SK-N-SH (cell line): ENCODE data around the gene GTSF1L. TPM values are rescaled to one million over a fixed set of nuclear protein-coding genes. Genes with fewer than 3 reads are reported as not detected.

Experiments
- CTCF ChIA-PET: fragments of 300-600, 350-600 bp; formaldehyde crosslinking; extraction: SDS; loops from one replicate; lab custom pipeline; 2021; lab: Yijun Ruan, JAX
- POLR2A ChIA-PET: fragments of 350-600 bp; sonication (Branson Sonifier 250); formaldehyde crosslinking; extraction: SDS; loops from one replicate; lab custom pipeline; 2020; ENCODE audit warnings: antibody characterized with exemption, inconsistent platforms; lab: Yijun Ruan, JAX
- DNase-seq: peaks from one replicate; pipeline ENCODE4 v3.0.0; 2012
- H2AFZ ChIP-seq: fragments of 200-600 bp; sonication (generic); 2 replicates; pipeline ENCODE4 v1.8.1; 2016; ENCODE audit warnings: antibody characterized with exemption, mild to moderate bottlenecking, low read depth
- H3F3A ChIP-seq: fragments of 200-600 bp; sonication (generic); replicated peaks from 2 replicates; pipeline ENCODE3; 2016; ENCODE audit warnings: antibody characterized with exemption, mild to moderate bottlenecking; ENCODE audit not compliant: insufficient read depth
- H3K27ac ChIP-seq, 2 experiments: fragments of 200-500 bp in 1 of 2; fragments of 200-600 bp in 1 of 2; sonication (Bioruptor generic) in 1 of 2; sonication (generic), shearing (Covaris generic) in 1 of 2; 2 replicates each; pipeline versions ENCODE4 v1.5.1 to v1.6.1; 2014 to 2016; ENCODE audit warnings: low read depth in 2 of 2, inconsistent platforms in 1 of 2, low read length in 1 of 2, mild to moderate bottlenecking in 1 of 2, mixed read lengths in 1 of 2
- H3K27me3 ChIP-seq: fragments of 200-600 bp; sonication (generic), shearing (Covaris generic); 2 replicates; pipeline ENCODE4 v1.6.1; 2016; ENCODE audit warnings: mixed run types; ENCODE audit not compliant: insufficient read depth
- H3K36me3 ChIP-seq, 2 experiments: fragments of 200-500 bp in 1 of 2; fragments of 200-600 bp in 1 of 2; sonication (Bioruptor generic) in 1 of 2; sonication (generic) in 1 of 2; replicated peaks in 1 of 2; 2 replicates each; pipeline versions ENCODE3 to v1.5.1; 2014 to 2016; ENCODE audit warnings: low read length in 1 of 2, mild to moderate bottlenecking in 1 of 2; ENCODE audit not compliant: insufficient read depth in 2 of 2, control insufficient read depth in 1 of 2
- H3K4me1 ChIP-seq, 2 experiments: fragments of 200-500 bp in 1 of 2; fragments of 200-600 bp in 1 of 2; sonication (Bioruptor generic) in 1 of 2; sonication (generic), shearing (Covaris generic) in 1 of 2; 2 replicates each; pipeline versions ENCODE4 v1.5.1 to v1.6.1; 2014 to 2016; ENCODE audit warnings: low read depth in 1 of 2, low read length in 1 of 2, mixed run types in 1 of 2; ENCODE audit not compliant: insufficient read depth in 2 of 2, control insufficient read depth in 1 of 2
- H3K4me2 ChIP-seq: fragments of 200-600 bp; sonication (generic), shearing (Covaris generic); 2 replicates; pipeline ENCODE4 v1.6.1; 2017; ENCODE audit warnings: mixed run types
- H3K4me3 ChIP-seq, 2 experiments: fragments of 200-500 bp in 1 of 2; fragments of 200-600 bp in 1 of 2; sonication (Bioruptor generic) in 1 of 2; sonication (generic), shearing (Covaris generic) in 1 of 2; 2 replicates each; pipeline versions ENCODE4 v1.5.1 to v1.8.1; 2014 to 2016; ENCODE audit warnings: low read depth in 2 of 2, inconsistent platforms in 1 of 2, low read length in 1 of 2, mild to moderate bottlenecking in 1 of 2, mixed read lengths in 1 of 2, moderate library complexity in 1 of 2
- H3K79me2 ChIP-seq: fragments of 200-600 bp; sonication (generic); 2 replicates; pipeline ENCODE4 v1.8.1; 2017; ENCODE audit warnings: mild to moderate bottlenecking; ENCODE audit not compliant: insufficient read depth
- H3K9ac ChIP-seq: fragments of 200-600 bp; sonication (generic); 2 replicates; pipeline ENCODE4 v1.6.1; 2017; ENCODE audit warnings: mixed run types
- H3K9me2 ChIP-seq: fragments of 200-600 bp; sonication (generic); 2 replicates; pipeline ENCODE4 v1.6.1; 2017; ENCODE audit warnings: mixed run types
- H3K9me3 ChIP-seq: fragments of 200-600 bp; sonication (generic); 2 replicates; pipeline ENCODE4 v1.6.1; 2017; ENCODE audit warnings: mixed run types, mild to moderate bottlenecking, moderate library complexity
- H4K20me1 ChIP-seq: fragments of 200-600 bp; sonication (generic); 2 replicates; pipeline ENCODE4 v1.6.1; 2017; ENCODE audit warnings: mild to moderate bottlenecking, mixed run types; ENCODE audit not compliant: insufficient read depth
- ELF1 ChIP-seq: IDR thresholded peaks from 2 replicates; pipeline ENCODE4 v1.4.0; 2012
- EP300 ChIP-seq, 2 experiments: IDR thresholded peaks; 2 replicates each; pipeline versions ENCODE4 v1.4.0 to v1.6.1; 2012; ENCODE audit warnings: borderline replicate concordance in 1 of 2, low read depth in 1 of 2, low read length in 1 of 2
- EZH2phosphoT487 ChIP-seq: fragments of 200-600 bp; sonication (generic); IDR thresholded peaks from 2 replicates; pipeline ENCODE4 v1.6.1; 2017; ENCODE audit warnings: low read depth, mixed run types, mild to moderate bottlenecking, antibody characterized with exemption, moderate library complexity, borderline replicate concordance
- FOXJ3 ChIP-seq: sonication (generic); formaldehyde crosslinking; IDR thresholded peaks from 2 replicates; pipeline ENCODE4 v1.5.1; 2020; ENCODE audit warnings: mild to moderate bottlenecking, missing genetic modification reagents
- FOXM1 ChIP-seq: IDR thresholded peaks from 2 replicates; pipeline ENCODE4 v1.4.0; 2012; ENCODE audit warnings: low read depth, mild to moderate bottlenecking
- JUND ChIP-seq: IDR thresholded peaks from 2 replicates; pipeline ENCODE4 v1.4.0; 2012
- RCOR1 ChIP-seq: fragments of 150-350 bp; IDR thresholded peaks from 2 replicates; pipeline ENCODE4 v1.6.1; 2017; ENCODE audit warnings: antibody characterized with exemption, low read length
- RXRA ChIP-seq: IDR thresholded peaks from 2 replicates; pipeline ENCODE4 v1.4.0; 2012; ENCODE audit warnings: low read depth, mild to moderate bottlenecking, borderline replicate concordance
- WGBS: methylation state at CpG from one replicate; pipeline ENCODE4 v1.1.6; 2017; ENCODE audit warnings: low lambda C conversion rate; 5-methylcytosine and 5-hydroxymethylcytosine counted together
- polyA plus RNA-seq, 3 experiments: library from polyadenylated mRNA; depleted of rRNA; stranded (reverse); fragments of >200 nt; gene quantifications; 2 replicates each; pipeline ENCODE4 v1.2.3, GENCODE V29; 2012
- TF ChIP-seq, protein P1 (sequence below): fragments of 150-350 bp; IDR thresholded peaks from 2 replicates; pipeline ENCODE4 v1.6.1; 2017; ENCODE audit warnings: antibody characterized with exemption, low read length, low read depth, borderline replicate concordance
- TF ChIP-seq, protein P2 (sequence below): fragments of 150-350 bp; IDR thresholded peaks from 2 replicates; pipeline ENCODE4 v1.6.1; 2016; ENCODE audit warnings: mild to moderate bottlenecking, low read depth, low read length
- TF ChIP-seq, protein P3 (sequence below): IDR thresholded peaks from 2 replicates; pipeline ENCODE4 v1.4.0; 2012; ENCODE audit warnings: low read depth, borderline replicate concordance
- TF ChIP-seq, protein P4 (sequence below): IDR thresholded peaks from 2 replicates; pipeline ENCODE4; 2012

The GTSF1L gene
- polyA plus RNA-seq, 1 of the 3 experiments (the other 2 are of a cell fraction) = not detected

DNA sequence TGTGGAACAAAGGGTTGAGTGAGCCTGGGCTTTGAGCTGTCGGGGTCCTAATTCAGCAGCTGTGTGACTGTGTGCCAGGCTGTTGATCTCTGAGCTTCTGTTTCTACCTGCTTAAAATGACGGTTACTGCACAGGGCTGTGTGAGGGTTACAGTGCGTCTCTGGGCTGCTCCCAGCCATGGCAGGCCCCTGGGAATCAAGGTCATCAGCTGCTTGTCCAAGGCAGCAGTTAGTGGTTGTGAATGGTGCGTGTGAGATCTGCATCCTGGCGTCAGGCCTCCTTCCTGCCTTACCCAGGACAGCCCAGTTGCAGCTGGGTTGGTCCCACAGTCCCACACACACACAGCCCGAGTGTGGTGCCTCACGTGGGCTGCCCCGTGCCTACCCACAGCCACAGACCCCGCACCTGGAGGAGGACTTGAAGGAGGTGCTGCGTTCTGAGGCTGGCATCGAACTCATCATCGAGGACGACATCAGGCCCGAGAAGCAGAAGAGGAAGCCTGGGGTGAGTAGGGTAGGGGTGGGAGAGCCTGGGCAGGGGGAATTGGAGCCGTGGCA, 15.6 kb downstream of the GTSF1L start (continued):
- TF ChIP-seq EZH2phosphoT487 (no peak), FOXJ3 (CRISPR knock-in tag) (no peak), JUND (no peak)
- TF ChIP-seq, all 33 proteins: peak for 0

DNA sequence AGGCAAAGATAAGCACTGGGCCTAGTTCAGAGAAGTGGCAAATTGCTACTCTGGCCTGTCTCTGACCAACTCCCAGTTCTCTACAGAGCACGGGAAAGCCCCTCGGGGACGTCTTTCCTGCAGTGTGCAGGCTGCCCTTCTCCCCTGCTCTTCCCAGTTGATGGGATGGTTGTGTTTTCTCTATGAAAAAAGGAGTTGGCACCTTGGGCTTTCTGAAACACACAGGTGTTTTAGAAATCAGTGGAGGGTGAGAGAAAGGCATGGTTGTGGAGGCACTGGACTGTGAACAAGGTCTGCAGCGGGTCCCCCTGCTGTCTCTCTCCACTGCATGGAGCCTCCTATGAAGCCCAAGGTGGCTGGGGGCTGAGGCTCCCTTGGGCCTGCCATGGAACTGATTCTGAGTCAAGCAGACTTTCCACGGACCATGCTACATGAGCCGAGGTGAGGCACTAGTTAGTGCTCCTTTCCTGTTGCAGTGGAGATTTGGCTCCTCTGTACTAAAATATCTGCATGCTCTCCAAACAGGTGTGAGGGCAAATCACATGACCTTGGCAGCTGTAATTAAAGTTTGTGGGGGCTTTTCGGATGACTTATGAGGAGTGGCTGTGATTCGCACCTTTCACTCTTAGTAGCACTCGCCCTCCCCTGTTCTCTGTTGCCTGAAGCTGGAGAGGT, 16.3 kb downstream of the GTSF1L start:
- H3K9me3 ChIP-seq = no peaks in the 10 kb centered on the region
- no peaks in the 10 kb centered on the region for H3K9me2 ChIP-seq
- H3K27me3 ChIP-seq = no peaks in the 10 kb centered on the region
- no peak overlapping the region for H2AFZ ChIP-seq
- POLR2A ChIA-PET = interaction anchor here (0.5 kb wide), 1 partner anchor 168 kb away, joined by 3 read pairs; no protein-coding TSS in a partner anchor
- H3K4me3 ChIP-seq = no peak overlapping the region
- TF ChIP-seq ELF1 = no peak
- TF ChIP-seq, protein P1, sequence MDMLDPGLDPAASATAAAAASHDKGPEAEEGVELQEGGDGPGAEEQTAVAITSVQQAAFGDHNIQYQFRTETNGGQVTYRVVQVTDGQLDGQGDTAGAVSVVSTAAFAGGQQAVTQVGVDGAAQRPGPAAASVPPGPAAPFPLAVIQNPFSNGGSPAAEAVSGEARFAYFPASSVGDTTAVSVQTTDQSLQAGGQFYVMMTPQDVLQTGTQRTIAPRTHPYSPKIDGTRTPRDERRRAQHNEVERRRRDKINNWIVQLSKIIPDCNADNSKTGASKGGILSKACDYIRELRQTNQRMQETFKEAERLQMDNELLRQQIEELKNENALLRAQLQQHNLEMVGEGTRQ = no peak
- TF ChIP-seq RXRA = no peak
- no peak for TF ChIP-seq EP300 (IDR thresholded peaks at IDR 0.05; ENCODE audit: borderline replicate concordance in 1 of 2, low read depth in 1 of 2, low read length in 1 of 2)
- TF ChIP-seq FOXJ3 (CRISPR knock-in tag) = no peak
- TF ChIP-seq, protein P2, sequence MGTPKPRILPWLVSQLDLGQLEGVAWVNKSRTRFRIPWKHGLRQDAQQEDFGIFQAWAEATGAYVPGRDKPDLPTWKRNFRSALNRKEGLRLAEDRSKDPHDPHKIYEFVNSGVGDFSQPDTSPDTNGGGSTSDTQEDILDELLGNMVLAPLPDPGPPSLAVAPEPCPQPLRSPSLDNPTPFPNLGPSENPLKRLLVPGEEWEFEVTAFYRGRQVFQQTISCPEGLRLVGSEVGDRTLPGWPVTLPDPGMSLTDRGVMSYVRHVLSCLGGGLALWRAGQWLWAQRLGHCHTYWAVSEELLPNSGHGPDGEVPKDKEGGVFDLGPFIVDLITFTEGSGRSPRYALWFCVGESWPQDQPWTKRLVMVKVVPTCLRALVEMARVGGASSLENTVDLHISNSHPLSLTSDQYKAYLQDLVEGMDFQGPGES = no peak
- no peak for TF ChIP-seq FOXM1
- TF ChIP-seq, all 33 proteins: peak for 0
- Histone ChIP-seq H3K4me1 (no peaks in the 10 kb centered on the region), H3K4me2 (no peak overlapping the region), H3K27ac (no peak overlapping the region), H3K79me2 (no peaks in the 10 kb centered on the region), H3F3A (no peaks in the 10 kb centered on the region), H4K20me1 (no peaks in the 10 kb centered on the region), H3K36me3 (peaks cover 0 to 8% of the 10 kb centered on the region in 2 experiments), H3K9ac (no peak overlapping the region)
- CTCF ChIA-PET = no interaction called here
- WGBS = 94% methylated on average over 7 of the region's 9 CpGs
- no peak for DNase-seq

DNA sequence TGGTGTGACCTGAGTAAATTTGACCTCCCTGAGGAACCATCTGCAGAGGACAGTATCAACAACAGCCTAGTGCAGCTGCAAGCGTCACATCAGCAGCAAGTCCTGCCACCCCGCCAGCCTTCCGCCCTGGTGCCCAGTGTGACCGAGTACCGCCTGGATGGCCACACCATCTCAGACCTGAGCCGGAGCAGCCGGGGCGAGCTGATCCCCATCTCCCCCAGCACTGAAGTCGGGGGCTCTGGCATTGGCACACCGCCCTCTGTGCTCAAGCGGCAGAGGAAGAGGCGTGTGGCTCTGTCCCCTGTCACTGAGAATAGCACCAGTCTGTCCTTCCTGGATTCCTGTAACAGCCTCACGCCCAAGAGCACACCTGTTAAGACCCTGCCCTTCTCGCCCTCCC, 24.3 kb downstream of the GTSF1L start:
- 100% methylated on average over 8 of the region's 14 CpGs for WGBS
- Histone ChIP-seq H3K4me1 (no peaks in the 10 kb centered on the region), H3K9me2 (no peaks in the 10 kb centered on the region), H3K27ac (no peak overlapping the region), H3K4me3 (no peak overlapping the region), H3F3A (no peaks in the 10 kb centered on the region), H3K4me2 (no peak overlapping the region), H3K36me3 (peaks cover 0 to 5% of the 10 kb centered on the region in 2 experiments), H3K27me3 (no peaks in the 10 kb centered on the region), H4K20me1 (no peaks in the 10 kb centered on the region), H2AFZ (no peak overlapping the region), H3K79me2 (no peaks in the 10 kb centered on the region), H3K9ac (no peak overlapping the region), H3K9me3 (no peaks in the 10 kb centered on the region)
- ChIA-PET POLR2A (no interaction called here), CTCF (interaction anchor here (3.1 kb wide), 1 partner anchor 10 kb away, joined by 17 read pairs; no protein-coding TSS in a partner anchor)
- no peak for DNase-seq
- TF ChIP-seq, protein P3, sequence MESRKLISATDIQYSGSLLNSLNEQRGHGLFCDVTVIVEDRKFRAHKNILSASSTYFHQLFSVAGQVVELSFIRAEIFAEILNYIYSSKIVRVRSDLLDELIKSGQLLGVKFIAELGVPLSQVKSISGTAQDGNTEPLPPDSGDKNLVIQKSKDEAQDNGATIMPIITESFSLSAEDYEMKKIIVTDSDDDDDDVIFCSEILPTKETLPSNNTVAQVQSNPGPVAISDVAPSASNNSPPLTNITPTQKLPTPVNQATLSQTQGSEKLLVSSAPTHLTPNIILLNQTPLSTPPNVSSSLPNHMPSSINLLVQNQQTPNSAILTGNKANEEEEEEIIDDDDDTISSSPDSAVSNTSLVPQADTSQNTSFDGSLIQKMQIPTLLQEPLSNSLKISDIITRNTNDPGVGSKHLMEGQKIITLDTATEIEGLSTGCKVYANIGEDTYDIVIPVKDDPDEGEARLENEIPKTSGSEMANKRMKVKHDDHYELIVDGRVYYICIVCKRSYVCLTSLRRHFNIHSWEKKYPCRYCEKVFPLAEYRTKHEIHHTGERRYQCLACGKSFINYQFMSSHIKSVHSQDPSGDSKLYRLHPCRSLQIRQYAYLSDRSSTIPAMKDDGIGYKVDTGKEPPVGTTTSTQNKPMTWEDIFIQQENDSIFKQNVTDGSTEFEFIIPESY = no peak
- TF ChIP-seq, protein P4, sequence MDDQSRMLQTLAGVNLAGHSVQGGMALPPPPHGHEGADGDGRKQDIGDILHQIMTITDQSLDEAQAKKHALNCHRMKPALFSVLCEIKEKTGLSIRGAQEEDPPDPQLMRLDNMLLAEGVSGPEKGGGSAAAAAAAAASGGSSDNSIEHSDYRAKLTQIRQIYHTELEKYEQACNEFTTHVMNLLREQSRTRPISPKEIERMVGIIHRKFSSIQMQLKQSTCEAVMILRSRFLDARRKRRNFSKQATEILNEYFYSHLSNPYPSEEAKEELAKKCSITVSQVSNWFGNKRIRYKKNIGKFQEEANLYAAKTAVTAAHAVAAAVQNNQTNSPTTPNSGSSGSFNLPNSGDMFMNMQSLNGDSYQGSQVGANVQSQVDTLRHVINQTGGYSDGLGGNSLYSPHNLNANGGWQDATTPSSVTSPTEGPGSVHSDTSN = no peak
- TF ChIP-seq, protein P2 = no peak
- TF ChIP-seq ELF1 (no peak), FOXM1 (no peak), RCOR1 (no peak), EP300 (IDR thresholded peaks at IDR 0.05; ENCODE audit: borderline replicate concordance in 1 of 2, low read depth in 1 of 2, low read length in 1 of 2) (no peak)
